GM21825 (cell line): ENCODE measurements around the gene FOSL2.

Experiments
- ATAC-seq: cut with Tn5 transposase; IDR thresholded peaks from one replicate; pipeline ENCODE4 v1.9.1; 2021; ENCODE audit warnings: mild to moderate bottlenecking, moderate library complexity; ENCODE audit not compliant: unreplicated experiment

FOSL2 gene

DNA sequence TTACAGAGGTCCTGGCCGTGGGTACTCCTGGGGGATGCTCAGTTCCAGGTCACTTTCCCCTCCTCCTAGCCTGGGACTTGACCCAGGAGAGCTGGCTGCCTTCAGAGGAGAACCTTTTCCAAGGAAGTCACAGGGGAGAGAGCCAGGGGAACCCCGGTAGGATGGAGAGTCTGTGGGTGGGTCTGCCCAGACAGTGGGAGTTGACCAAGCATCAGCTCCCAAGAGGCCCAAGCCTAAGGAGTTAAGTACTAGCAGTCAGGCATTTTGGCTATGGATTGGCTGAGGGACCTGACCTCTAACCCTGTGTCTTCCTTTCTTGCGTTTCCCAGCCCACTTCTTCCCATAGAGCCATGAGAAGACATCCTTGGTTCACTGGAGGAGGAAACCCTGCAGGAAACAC lies 54.4 kb downstream of the FOSL2 start:
- no peak for ATAC-seq

GRCh38 chr2:28447943-28448792 lies 55.5 kb downstream of the FOSL2 start:
- ATAC-seq, result no peak

- ATAC-seq, result no peak
These were observed 56.1 kb downstream of the FOSL2 start for GRCh38 chr2:28448793-28449100.

GRCh38 chr2:28449126-28449487 lies 56.4 kb downstream of the FOSL2 start:
- ATAC-seq, result no peak

GRCh38 chr2:28449488-28450395 lies 57.1 kb downstream of the FOSL2 start:
- ATAC-seq, result no peak

DNA sequence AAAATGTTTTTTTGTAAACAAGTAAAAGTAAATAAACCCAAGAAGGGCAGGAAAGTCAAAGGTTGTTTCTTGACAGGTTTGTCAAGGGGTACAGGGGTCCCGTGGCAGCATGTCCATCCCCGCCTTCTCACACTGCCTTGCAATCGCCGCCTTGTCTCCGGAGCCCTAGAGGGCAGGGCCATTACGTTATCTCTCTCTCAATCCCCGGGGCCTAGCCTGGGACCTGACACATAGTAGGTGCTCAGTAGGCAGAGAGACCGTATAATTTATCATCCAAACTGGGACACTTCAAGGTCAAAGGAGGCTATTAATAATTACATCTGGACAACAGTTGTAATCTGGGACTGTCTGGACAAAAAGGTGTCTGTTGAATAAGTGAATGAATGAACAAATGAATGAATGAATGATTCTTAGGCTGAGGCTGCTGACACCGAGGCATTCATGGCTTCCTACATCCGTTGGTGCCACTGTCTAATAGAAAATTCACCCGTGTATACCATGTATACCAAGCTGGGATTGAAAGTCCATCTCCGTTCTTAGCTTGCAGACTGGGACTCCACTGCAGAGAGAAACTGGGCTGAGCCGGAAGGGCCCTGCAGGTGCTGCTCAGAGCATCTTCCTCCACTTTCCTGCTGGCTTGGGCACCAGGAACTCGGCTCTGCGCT lies 58.4 kb downstream of the FOSL2 start:
- no peak for ATAC-seq

DNA sequence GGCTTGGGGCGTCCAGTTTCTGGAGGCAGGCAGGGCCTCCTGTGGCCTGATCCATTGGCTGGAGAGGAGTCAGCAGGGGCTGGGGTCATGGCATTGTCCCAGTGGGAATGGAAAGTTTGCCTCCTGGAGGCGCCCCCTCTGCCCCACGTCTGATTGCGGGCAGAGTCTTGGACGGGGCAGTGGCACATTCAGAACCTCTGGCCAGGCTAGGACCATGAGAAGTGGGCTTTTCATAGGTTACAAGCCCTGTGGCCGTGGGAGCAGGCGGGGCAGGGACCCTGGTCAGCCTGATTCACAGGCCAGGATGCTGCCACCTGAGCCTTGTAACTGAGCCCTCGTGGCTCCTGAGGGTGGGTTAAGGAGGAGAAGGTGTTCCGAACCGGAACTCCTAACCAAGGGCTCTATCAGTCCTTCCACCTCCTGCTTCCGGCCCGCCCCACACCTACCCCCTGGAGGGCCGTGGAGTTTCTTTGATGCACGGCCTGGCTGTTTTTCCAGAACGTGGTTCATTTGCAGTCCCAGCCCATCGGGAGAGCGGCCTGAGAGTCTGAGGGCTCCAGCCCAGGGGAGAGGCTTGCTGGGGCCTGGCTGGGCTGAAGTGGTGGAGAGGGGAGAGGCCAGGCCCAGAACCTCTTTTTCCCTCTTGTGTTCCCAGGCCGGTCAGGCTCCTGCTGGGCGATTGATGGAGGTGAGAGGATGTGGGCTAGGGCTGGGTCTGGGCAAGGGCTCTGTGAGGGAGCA lies 59.3 kb downstream of the FOSL2 start:
- ATAC-seq, result no peak

DNA sequence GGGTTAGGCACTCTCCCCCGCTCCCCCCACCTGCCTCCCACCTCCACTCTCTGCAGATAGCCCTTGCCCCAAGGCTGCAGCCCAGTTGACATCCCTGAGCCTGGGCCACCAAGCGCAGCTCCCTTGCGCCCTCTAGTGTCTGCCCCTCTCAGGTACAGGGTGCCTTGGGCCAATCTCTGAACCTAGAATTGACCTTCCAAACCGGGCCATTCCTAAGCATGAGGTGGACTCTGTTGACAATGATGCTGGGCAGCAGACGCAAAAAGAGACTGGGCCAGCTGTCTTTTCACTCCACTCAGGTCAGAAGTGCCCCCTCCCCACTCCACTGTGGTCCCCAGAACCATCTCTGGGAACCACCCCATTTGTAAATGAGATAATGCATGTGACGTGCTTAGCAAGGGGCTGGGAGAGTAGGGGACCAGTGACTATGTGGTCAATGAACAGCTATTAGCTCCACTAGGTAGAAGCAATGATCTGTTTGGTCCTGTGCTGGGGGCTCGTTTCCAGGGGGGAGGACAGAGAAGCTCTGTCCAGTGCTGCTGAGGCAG lies 60.0 kb downstream of the FOSL2 start:
- ATAC-seq, result no peak

GRCh38 chr2:28453396-28453795 lies 60.7 kb downstream of the FOSL2 start:
- ATAC-seq, result no peak

GRCh38 chr2:28454016-28454930 lies 61.6 kb downstream of the FOSL2 start:
- ATAC-seq, result no peak

- no peak for ATAC-seq
These were observed 64.6 kb downstream of the FOSL2 start for GRCh38 chr2:28457237-28457636.

- no peak for ATAC-seq
These were observed 68.4 kb downstream of the FOSL2 start for GRCh38 chr2:28461056-28461455.

- no peak for ATAC-seq
These were observed 69.5 kb downstream of the FOSL2 start for GRCh38 chr2:28462122-28462521.

GRCh38 chr2:28463211-28463816 lies 70.7 kb downstream of the FOSL2 start:
- no peak for ATAC-seq

DNA sequence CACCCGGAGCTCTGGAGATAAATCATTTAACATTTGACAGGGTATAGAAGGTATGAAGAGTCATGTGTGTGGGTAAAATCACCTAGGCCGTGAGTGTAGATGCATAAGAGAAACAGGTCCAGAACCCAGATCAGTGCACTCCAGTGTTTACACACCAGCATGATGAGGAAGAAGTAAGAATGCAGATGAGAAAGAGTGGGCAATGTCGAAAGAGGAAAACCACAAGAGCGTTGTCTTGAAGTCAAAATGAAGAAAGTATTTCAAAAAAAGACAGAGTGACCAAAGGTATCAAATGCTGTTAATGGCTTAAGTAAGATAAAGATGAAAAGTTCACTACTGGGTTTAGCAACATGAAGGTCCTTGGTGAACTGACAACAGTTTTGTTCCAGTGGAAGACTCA lies 71.2 kb downstream of the FOSL2 start:
- no peak for ATAC-seq

DNA sequence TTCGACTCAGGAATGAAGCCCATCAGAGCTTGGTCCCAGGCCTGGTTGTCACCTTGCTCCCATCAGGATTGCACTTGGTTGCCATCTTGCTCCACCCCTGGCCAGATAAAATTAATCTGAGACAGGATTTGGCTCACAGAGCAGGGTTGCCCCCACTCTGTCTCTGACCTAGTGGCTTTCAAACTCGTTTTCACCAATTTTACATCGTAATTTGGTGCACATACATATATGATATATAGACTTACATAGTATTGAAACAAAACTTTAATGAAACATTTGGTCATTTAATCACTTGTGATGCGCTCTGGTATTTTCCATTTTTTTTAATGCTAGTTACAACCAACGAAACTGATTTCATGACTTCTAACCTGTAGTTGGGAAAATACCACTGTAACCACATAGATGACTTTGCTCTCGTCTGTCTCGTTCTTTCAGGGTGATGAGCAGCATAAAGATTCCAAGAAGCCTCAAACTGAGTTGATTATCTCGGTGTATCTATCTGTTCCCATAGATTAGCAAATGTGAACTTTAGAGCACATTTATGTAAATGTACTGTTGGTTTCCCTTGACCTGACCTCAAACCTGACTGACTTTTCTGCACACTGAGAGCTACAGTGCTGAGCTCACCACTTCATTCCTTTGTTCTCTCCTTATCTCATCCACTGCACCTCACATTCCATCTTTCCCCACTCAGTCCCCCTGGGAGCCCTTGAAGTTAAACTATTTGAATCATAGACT lies 72.7 kb downstream of the FOSL2 start:
- no peak for ATAC-seq
